Endothelial cell of umbilical vein (primary cell): ENCODE data around the gene LINGO4. TPM values are rescaled to one million over a fixed set of nuclear protein-coding genes. Genes with fewer than 3 reads are reported as not detected.

Source experiments
- BruUV-seq: library from RNA; stranded (reverse); fragments of 400-500 nt; replicated peaks from 2 replicates; lab custom pipeline; 2021; lab: Mats Ljungman, UMichigan
- CTCF ChIA-PET: fragments of 300-600, 350-600 bp; sonication (Branson Sonifier 250); formaldehyde crosslinking; loops from one replicate; lab custom pipeline; 2021; ENCODE audit warnings: antibody characterized with exemption, inconsistent platforms; lab: Charles Lee
- POLR2A ChIA-PET: fragments of 300-600, 350-600 bp; sonication (Branson Sonifier 250); formaldehyde crosslinking; loops from one replicate; lab custom pipeline; 2021; ENCODE audit warnings: antibody characterized with exemption, inconsistent platforms; lab: Charles Lee
- DNase-seq: peaks from one replicate; pipeline ENCODE4 v3.0.0-alpha.2; 2011; ENCODE audit warnings: low read depth, low spot score
- FAIRE-seq: peaks from 2 replicates; lab custom pipeline; 2011; peaks lifted over from hg19 to GRCh38; lab: Jason Lieb, UNC
- H2AFZ ChIP-seq: 2 replicates; pipeline ENCODE4 v1.6.0; 2012; ENCODE audit warnings: low read depth, low read length, control low read depth, inconsistent platforms
- H3K27ac ChIP-seq: 2 replicates; pipeline ENCODE4 v1.5.1; 2011; ENCODE audit warnings: low read depth, mild to moderate bottlenecking, control low read depth, low read length, moderate library complexity; ENCODE audit not compliant: insufficient read depth
- H3K27me3 ChIP-seq, 2 experiments: 2 replicates each; pipeline versions ENCODE4 v1.6.0 to v1.6.1; 2011; ENCODE audit warnings: low read length in 2 of 2, mixed read lengths in 1 of 2; ENCODE audit not compliant: control insufficient read depth in 2 of 2, insufficient read depth in 2 of 2
- H3K36me3 ChIP-seq, 2 experiments: 2 replicates in 1 of 2; 3 replicates in 1 of 2; pipeline ENCODE4 v1.5.1; 2011; ENCODE audit warnings: low read length in 2 of 2, mild to moderate bottlenecking in 1 of 2, moderate library complexity in 1 of 2; ENCODE audit not compliant: control insufficient read depth in 2 of 2, insufficient read depth in 2 of 2; ENCODE audit errors: extremely low read depth in 1 of 2
- H3K4me1 ChIP-seq: 3 replicates; pipeline ENCODE4 v1.5.1; 2011; ENCODE audit warnings: mild to moderate bottlenecking, low read length; ENCODE audit not compliant: control insufficient read depth, insufficient read depth; ENCODE audit errors: extremely low read depth
- H3K4me2 ChIP-seq: 2 replicates; pipeline ENCODE4 v1.6.1; 2011; ENCODE audit warnings: low read length, control low read depth, mixed read lengths; ENCODE audit not compliant: insufficient read depth
- H3K4me3 ChIP-seq, 3 experiments: fragments of 200-600 bp in 1 of 3; sonication (generic), shearing (Covaris generic) in 1 of 3; replicated peaks in 1 of 3; 2 replicates each; pipeline ENCODE4 v1.5.1; 2011 to 2016; ENCODE audit warnings: control low read depth in 3 of 3, low read length in 3 of 3, mild to moderate bottlenecking in 2 of 3, inconsistent platforms in 1 of 3, low read depth in 1 of 3, moderate library complexity in 1 of 3; ENCODE audit not compliant: insufficient read depth in 1 of 3
- H3K79me2 ChIP-seq: 2 replicates; pipeline ENCODE4 v1.6.0; 2012; ENCODE audit warnings: low read length, inconsistent platforms; ENCODE audit not compliant: control insufficient read depth, insufficient read depth
- H3K9ac ChIP-seq: replicated peaks from 2 replicates; pipeline ENCODE3; 2011; ENCODE audit warnings: low read length, control low read depth; ENCODE audit not compliant: insufficient read depth; ENCODE audit errors: extremely low read depth
- H3K9me1 ChIP-seq: replicated peaks from 3 replicates; pipeline ENCODE4 v1.6.0; 2011; ENCODE audit warnings: mild to moderate bottlenecking, low read length; ENCODE audit not compliant: control insufficient read depth, insufficient read depth; ENCODE audit errors: extremely low read depth
- H3K9me3 ChIP-seq: replicated peaks from 2 replicates; pipeline ENCODE4 v1.5.1; 2012; ENCODE audit warnings: low read length, inconsistent platforms; ENCODE audit not compliant: control insufficient read depth, insufficient read depth
- H4K20me1 ChIP-seq: replicated peaks from 2 replicates; pipeline ENCODE3; 2011; ENCODE audit warnings: mild to moderate bottlenecking, low read length; ENCODE audit not compliant: control insufficient read depth, insufficient read depth; ENCODE audit errors: extremely low read depth
- EZH2 ChIP-seq: IDR thresholded peaks from 2 replicates; pipeline ENCODE4 v1.6.1; 2012; ENCODE audit warnings: borderline replicate concordance, low read depth, mild to moderate bottlenecking, moderate library complexity, low read length, inconsistent platforms; ENCODE audit not compliant: severe bottlenecking
- FOS ChIP-seq: IDR thresholded peaks from 2 replicates; pipeline ENCODE4 v1.6.1; 2011; ENCODE audit warnings: mild to moderate bottlenecking, low read length, moderate library complexity, borderline replicate concordance; ENCODE audit not compliant: insufficient read depth
- JUN ChIP-seq: IDR thresholded peaks from 2 replicates; pipeline ENCODE4 v1.6.1; 2011; ENCODE audit warnings: borderline replicate concordance, low read depth; ENCODE audit not compliant: insufficient read length, insufficient read depth
- MYC ChIP-seq: IDR thresholded peaks from one replicate; pipeline ENCODE4 v1.6.1; 2011; ENCODE audit warnings: mild to moderate bottlenecking, low read depth, low read length
- POLR2A ChIP-seq: IDR thresholded peaks from 2 replicates; pipeline ENCODE4 v1.6.1; 2012; ENCODE audit warnings: low read depth, mild to moderate bottlenecking, control low read depth, low read length
- dilution Hi-C: fragments of 300-500 bp; cut with MboI; formaldehyde crosslinking; loops from one replicate; pipeline ENCODE4 v1.15.0; 2019; ENCODE audit warnings: low sequenced_read_pairs; ENCODE audit not compliant: extremely low pct_ligation_motif_present
- intact Hi-C: fragments of 100-400 bp; cut with micrococcal nuclease; formaldehyde crosslinking; loops from one replicate; pipeline ENCODE4 v1.10.0; 2022
- polyA plus RNA-seq, 4 experiments: library from polyadenylated mRNA; depleted of rRNA in 3 of 4; stranded (reverse) in 3 of 4; unstranded in 1 of 4; fragments of >200 nt; gene quantifications; 2 replicates each; pipeline versions ENCODE4 v1.2.1 to v1.2.3, GENCODE V29; 2011 to 2012; ENCODE audit warnings: missing spikeins in 1 of 4
- small RNA-seq: library from RNA; depleted of rRNA; stranded (forward); fragments of <200 nt; gene quantifications from one replicate; pipeline ENCODE3, GENCODE V24; 2012; ENCODE audit warnings: low replicate concordance, low read depth; ENCODE audit not compliant: insufficient read depth, insufficient read length
- total RNA-seq: library from RNA; stranded (reverse); gene quantifications from 2 replicates; pipeline ENCODE4 v1.2.3, GENCODE V29; 2021
- TF ChIP-seq, protein P1 (sequence below), 2 donors: IDR thresholded peaks; 1 replicate in 1 of 2; 2 replicates in 1 of 2; pipeline ENCODE4 v1.5.1; 2011; ENCODE audit warnings: low read length in 2 of 2, mild to moderate bottlenecking in 2 of 2, moderate library complexity in 2 of 2, control low read depth in 1 of 2, inconsistent platforms in 1 of 2, low read depth in 1 of 2; ENCODE audit not compliant: insufficient read depth in 1 of 2; ENCODE audit errors: extremely low read depth in 1 of 2

Gene LINGO4
- total and polyA plus RNA-seq, 2 donors (not counting 3 experiments of a cell fraction or from before 2014, with no cell fraction given): not detected

DNA sequence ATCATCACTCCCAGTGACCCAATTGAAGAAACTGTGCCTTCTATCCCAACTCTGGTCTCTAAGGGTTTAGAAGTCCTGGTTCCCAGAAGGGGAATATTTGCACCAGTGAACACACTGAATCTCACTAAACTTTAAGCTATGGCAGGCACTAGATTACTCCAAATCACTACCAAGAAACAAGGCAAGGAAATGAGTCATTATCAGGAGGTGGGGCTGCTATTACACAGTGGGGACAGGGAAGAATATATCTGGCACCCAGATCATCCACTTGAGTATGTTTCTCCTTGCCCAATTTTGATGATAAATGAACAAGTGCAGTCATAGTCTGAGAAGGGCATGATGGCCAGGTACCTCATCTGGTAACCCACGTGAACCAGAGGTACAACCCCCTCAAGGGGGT is 48.9 kb downstream of the LINGO4 start:
- dilution Hi-C loops (no loop called here), intact Hi-C loops (no loop called here)
- no peak overlapping the region for H3K4me3 ChIP-seq
- H3K9ac ChIP-seq: no peak overlapping the region
- peaks cover 0 to 16% of the 10 kb centered on the region in 2 experiments for H3K36me3 ChIP-seq
- H3K27me3 ChIP-seq: no peaks in the 10 kb centered on the region
- H3K4me1 ChIP-seq: peaks cover 10% of the 10 kb centered on the region
- H2AFZ ChIP-seq: no peak overlapping the region
- FAIRE-seq (peak; percentile 87), DNase-seq (peak; percentile 42)
- no peaks in the 10 kb centered on the region for H3K9me3 ChIP-seq
- H4K20me1 ChIP-seq: no peaks in the 10 kb centered on the region
- TF ChIP-seq, protein P1, sequence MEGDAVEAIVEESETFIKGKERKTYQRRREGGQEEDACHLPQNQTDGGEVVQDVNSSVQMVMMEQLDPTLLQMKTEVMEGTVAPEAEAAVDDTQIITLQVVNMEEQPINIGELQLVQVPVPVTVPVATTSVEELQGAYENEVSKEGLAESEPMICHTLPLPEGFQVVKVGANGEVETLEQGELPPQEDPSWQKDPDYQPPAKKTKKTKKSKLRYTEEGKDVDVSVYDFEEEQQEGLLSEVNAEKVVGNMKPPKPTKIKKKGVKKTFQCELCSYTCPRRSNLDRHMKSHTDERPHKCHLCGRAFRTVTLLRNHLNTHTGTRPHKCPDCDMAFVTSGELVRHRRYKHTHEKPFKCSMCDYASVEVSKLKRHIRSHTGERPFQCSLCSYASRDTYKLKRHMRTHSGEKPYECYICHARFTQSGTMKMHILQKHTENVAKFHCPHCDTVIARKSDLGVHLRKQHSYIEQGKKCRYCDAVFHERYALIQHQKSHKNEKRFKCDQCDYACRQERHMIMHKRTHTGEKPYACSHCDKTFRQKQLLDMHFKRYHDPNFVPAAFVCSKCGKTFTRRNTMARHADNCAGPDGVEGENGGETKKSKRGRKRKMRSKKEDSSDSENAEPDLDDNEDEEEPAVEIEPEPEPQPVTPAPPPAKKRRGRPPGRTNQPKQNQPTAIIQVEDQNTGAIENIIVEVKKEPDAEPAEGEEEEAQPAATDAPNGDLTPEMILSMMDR (IDR thresholded peaks at IDR 0.05; ENCODE audit: extremely low read depth in 1 of 2, insufficient read depth in 1 of 2, low read depth in 1 of 2, low read length in 2 of 2): no peak
- TF ChIP-seq POLR2A (no peak), FOS (peak; percentile 75), JUN (peak; percentile 69), MYC (no peak), EZH2 (no peak)
- H3K9me1 ChIP-seq: no peaks in the 10 kb centered on the region
- peak overlapping the region; percentile 19 for H3K27ac ChIP-seq
- ChIA-PET POLR2A (no interaction called here), CTCF (interaction anchor here (1.0 to 1.4 kb wide), 6 partner anchors 17 to 234 kb away, joined by 3 to 6 read pairs (median 3); no protein-coding TSS in a partner anchor)
- no peak overlapping the region for H3K4me2 ChIP-seq
- no TSS peak for BruUV-seq
- no peaks in the 10 kb centered on the region for H3K79me2 ChIP-seq

Small RNA genes within 50 kb of the gene (small RNA-seq; reads per million reads assigned to genes)
- not detected for gene RF00019

Other genes with a start within 250 kb of the LINGO4 start
- 24.5 and 24.9 TPM in 2 replicates for gene SNX27, start 193.4 kb downstream of the LINGO4 start, total RNA-seq
- gene SNX27, start 193.4 kb downstream of the LINGO4 start, polyA plus RNA-seq: 7.7 and 8.1 TPM in 2 replicates
- not detected in 2 replicates for gene CELF3, start 88.6 kb downstream of the LINGO4 start, total RNA-seq
- gene CELF3, start 88.6 kb downstream of the LINGO4 start, polyA plus RNA-seq: not detected in 2 replicates
- gene RIIAD1, start 83.9 kb downstream of the LINGO4 start, total RNA-seq: not detected in 2 replicates
- gene RIIAD1, start 83.9 kb downstream of the LINGO4 start, polyA plus RNA-seq: not detected in 2 replicates
- 96.9 and 112 TPM in 2 replicates for gene MRPL9, start 41.9 kb downstream of the LINGO4 start, total RNA-seq
- gene MRPL9, start 41.9 kb downstream of the LINGO4 start, polyA plus RNA-seq: 71.5 and 79.1 TPM in 2 replicates
- gene TDRKH, start 14.9 kb downstream of the LINGO4 start, total RNA-seq: 9.3 and 9.6 TPM in 2 replicates
- gene TDRKH, start 14.9 kb downstream of the LINGO4 start, polyA plus RNA-seq: 3.0 and 3.9 TPM in 2 replicates
- not detected in 2 replicates for gene RORC, start 26.4 kb upstream of the LINGO4 start, total RNA-seq
- not detected in 2 replicates for gene RORC, start 26.4 kb upstream of the LINGO4 start, polyA plus RNA-seq
- 0.18 TPM in 1 of 2 replicates, not detected in the other for gene C2CD4D, start 34.4 kb upstream of the LINGO4 start, total RNA-seq
- gene C2CD4D, start 34.4 kb upstream of the LINGO4 start, polyA plus RNA-seq: 0.05 TPM in 1 of 2 replicates, not detected in the other
- gene THEM5, start 48.3 kb upstream of the LINGO4 start, total RNA-seq: not detected in 2 replicates
- not detected in 2 replicates for gene THEM5, start 48.3 kb upstream of the LINGO4 start, polyA plus RNA-seq
- 22.1 and 24.9 TPM in 2 replicates for gene THEM4, start 104.1 kb upstream of the LINGO4 start, total RNA-seq
- 19.2 and 22.3 TPM in 2 replicates for gene THEM4, start 104.1 kb upstream of the LINGO4 start, polyA plus RNA-seq
- gene S100A10, start 188.4 kb upstream of the LINGO4 start, total RNA-seq: 650 and 779 TPM in 2 replicates
- 56.7 and 76.8 TPM in 2 replicates for gene S100A10, start 188.4 kb upstream of the LINGO4 start, polyA plus RNA-seq
- 461 and 505 TPM in 2 replicates for gene S100A11, start 231.6 kb upstream of the LINGO4 start, total RNA-seq
- 497 and 528 TPM in 2 replicates for gene S100A11, start 231.6 kb upstream of the LINGO4 start, polyA plus RNA-seq